ENCODE results near the gene SCYGR5.

DNA sequence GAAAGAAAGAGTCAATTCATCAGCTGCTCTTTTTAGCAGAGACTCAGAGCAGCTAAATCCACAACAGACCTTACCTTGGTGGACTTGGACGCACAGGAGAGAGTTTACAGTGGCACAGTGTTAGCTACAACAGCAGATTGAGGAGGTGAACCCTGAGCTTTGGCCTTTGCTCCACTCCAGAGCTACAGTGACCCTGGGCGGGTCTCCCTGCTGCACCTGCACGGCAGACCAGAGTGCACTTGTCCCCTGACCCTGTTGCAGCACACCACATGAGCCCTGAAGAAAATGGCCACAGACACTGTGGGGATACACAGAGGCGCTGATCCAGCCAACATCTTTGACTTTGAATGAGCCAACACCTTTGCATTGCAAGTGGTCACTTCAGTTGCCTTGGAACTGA lies 40.3 kb downstream of the SCYGR5 start:
- no peak for TF ChIP-seq POLR2A (IDR thresholded peaks at IDR 0.05; ENCODE audit: low read length)
- no peak for TF ChIP-seq GATA1 (IDR thresholded peaks at IDR 0.05; ENCODE audit: low read depth, low read length)

Data from erythroblast (primary cell).